Tongue (tissue), 2 donors: ENCODE results near the gene MGMT. TPM values are rescaled to one million over a fixed set of nuclear protein-coding genes. Genes with fewer than 3 reads are reported as not detected.
A peak's percentile ranks its signal among the peaks of the same experiment; 100 is the strongest.

Experiments
- DNase-seq: peaks from one replicate; pipeline ENCODE4 v3.0.0-alpha.2; 2015
- total RNA-seq: library from RNA; depleted of rRNA; stranded (reverse); fragments of >200 nt; gene quantifications from one replicate; pipeline ENCODE4 v1.2.3, GENCODE V29; 2014

The MGMT gene
- total RNA-seq, 1 donor from 2014 or later, result 37.8 TPM

DNA sequence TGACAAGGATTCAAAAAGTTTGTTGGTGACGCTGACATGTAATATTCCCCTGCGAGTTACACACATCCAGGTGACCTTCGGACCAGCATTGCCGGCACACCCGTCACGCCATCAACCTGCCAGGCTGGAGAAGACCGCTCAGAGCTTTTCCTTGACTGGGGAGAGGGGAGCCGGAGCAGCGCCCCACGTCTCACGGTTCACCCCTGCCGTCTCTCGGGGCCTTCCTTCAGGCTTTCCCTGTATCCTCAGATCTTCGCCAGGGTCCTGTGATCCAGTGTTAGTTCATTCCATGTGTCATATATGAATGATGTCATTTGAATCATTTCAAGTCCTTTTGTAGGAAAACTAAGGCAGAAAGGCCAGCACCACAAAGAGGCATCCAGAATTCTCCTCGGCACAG lies 127.8 kb downstream of the MGMT start:
- no peak for DNase-seq

DNA sequence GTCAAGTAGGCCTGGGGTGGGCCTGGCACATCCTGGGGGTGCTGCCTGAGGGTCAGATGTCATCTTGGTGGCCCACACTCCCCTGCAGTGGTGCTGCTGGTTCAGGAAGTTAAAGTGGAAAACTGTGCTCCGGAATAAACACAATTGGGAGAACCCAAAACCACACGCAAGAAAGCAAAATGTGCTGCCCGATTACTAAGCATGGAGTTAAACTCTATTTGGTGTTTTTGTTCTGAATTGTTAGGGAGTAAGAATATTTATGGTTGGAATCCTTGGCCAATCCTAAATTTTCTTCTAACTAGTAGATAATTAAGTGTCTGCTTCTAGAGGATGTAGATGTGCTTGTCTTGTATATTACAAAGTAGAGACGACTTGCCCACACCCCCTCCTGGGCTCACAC lies 131.4 kb downstream of the MGMT start:
- DNase-seq, result no peak

DNA sequence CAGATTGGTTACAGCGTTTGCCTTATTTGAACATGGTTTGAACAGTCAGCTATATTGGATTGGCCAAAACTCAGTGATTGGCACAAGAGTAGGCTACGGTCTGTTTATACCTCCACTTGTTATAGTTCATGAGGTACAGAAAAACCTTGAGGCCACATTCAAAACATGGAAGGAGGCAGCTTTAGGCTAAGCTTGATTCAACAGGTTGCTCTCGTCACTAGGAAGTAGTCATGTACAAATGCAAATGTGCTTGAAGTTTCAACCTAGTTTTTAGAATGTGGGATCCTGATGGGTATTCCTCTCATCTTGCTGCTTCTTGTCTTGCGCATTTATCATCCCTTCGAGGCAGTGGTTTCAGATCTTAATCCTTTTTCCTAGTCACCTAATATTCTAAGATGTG lies 132.1 kb downstream of the MGMT start:
- DNase-seq, result no peak

DNA sequence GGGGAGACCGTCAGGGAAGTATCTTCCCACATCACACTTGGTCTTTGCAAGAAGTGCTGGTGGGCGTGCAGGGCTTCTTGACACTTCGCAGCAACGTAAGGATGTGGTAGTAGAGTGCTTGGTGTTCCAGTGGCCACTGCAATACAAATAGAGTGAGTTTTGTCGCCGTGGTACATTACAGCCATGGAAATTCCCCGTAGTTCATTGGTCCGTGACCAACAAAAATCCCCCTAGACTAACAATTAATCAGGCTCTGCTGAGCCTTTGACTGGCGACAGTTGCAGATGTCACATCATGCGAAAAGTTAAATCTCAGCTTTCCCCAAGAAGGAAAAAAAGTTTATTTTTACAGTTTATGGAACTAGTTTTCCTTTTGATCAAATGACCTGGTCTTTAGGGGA lies 134.7 kb downstream of the MGMT start:
- DNase-seq, result peak; percentile 32

DNA sequence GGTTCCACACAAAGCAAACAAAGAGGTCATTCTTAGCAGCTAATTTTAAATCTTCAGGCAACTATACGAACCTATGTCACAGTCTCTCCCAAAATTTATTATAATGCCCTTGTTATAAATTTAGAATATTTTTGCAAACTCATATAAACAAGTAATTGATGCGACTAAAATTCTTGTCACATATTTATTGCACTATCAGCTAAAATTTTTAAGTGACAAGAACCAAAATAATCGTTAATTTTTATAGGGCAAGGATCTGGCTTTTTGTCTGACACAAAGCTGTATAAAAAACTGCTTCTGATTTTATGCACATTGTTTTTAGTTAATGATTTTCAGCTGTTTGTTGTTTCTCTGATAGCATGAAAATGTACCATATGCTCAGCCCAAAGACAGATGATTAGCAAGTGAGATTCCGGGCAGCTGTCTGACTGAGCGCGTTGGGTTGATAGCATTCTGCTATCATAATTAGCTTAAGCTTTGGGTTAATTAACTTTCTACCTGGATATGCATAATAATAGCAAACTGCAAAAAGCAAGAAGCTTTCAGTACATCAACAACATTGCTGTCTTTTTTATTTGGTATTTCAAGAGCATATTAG lies 136.0 kb downstream of the MGMT start:
- DNase-seq, result peak; percentile 40

DNA sequence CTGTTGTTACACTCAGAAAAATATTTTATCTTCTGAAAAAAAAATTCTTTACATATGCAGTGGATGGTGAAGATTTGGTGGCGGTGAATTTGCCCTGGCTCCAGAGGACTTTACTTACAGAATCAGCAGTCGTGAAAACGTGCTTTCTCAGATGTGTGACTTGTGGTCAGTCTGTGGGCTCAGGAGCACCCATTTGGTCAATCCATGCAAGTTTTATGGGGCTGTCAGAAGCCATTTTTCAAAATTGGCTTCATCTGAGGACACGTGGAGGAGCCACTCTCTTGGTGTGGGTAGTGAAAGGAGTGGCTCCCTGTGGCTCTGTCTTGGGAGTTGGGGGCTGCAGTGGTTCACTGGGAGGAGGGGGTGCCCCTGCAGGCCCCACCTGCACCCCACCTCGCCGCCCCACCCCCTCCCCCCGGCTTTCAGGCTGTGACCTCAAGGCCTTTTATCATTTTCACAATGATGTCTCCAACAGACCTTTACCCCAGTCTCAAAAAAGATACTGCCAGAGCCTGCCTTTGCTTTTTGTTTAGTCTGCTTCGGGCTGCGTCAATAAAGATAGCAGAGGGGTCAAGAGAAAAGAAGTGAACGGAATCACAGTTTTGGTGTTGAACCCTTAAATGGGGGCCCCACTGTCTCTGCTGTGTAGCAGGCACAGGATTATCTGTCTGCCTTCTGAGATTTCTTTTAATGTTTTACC lies 137.4 kb downstream of the MGMT start:
- DNase-seq, result no peak

DNA sequence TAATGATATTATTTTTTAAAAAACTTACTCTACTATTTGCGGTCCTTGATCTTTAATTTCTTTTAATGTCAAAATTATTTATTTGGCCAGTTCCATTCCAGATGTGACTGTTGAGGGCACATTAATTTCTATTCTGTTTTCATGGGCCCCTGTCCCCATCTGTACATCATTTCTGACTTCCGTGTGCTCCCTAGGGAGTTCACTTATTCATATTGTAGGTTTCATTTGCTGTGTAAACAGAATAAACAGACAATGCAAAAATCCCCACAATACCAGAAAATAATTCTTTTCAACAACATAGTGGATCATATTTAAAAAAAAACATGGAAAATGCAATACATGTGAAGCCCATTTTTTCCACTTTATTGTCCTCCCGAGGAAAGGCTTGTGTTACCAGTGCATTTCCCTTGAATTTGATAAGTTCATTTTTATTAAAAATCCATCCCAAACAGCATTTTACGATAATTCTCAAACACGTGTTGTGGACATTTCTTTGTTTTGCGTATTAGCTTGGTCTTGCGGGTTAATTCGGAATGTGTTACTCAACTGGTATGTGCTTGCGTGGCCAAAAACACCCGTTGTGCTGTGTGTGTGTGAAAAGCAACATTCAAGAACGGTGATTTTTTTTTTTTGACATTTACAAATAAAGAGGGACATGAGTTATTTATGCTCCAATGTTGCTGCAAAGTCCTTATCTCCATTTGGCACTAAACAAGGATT lies 138.4 kb downstream of the MGMT start:
- DNase-seq, result no peak

DNA sequence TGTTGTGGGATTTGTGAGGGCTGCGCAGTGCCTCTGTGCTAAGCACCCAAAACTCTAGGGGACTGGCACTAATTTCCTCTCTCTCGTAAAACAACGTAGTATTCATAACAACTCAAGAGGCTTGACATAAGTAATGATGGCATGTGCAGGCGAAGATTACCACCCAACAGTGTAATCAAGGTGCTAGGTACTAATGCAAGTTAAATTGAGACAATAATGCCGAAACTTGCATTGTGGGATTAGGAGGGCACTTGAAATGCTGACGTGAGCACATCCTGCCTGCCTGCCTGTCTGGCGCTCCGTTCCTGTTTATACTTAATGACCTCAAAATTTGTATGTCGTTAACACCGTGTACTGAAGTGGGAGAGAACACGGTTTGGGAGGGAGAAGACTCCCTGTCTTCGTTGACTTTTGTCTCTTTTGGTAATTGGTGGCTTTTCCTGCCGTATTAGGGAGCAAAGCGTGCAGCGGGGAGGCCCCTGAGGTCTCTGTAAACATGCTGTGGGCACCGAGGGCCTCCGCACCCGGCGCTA lies 139.0 kb downstream of the MGMT start:
- DNase-seq, result peak; percentile 41

DNA sequence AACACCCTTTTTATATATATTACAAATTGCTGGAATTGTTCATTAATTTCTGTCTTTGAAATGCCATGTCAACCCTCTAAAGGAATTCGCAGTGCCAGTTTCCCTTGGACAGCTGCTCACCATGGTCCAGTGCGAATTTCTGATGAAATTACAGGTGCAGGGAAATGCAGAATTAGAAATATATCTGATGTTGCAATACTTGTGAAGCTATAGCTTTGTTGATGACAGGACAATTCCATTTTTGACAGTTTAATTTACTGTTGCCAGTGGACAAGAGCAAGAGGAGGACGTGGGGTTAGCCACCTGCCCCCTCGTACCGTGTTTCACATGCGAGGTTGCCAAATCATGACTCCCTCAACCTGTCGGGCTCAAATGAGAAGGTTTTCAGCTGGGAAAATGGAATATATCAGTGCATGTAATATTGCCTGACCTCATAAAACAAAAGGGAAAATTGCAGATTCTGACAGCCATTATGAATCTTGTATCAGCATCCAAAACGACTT lies 140.6 kb downstream of the MGMT start:
- no peak for DNase-seq

DNA sequence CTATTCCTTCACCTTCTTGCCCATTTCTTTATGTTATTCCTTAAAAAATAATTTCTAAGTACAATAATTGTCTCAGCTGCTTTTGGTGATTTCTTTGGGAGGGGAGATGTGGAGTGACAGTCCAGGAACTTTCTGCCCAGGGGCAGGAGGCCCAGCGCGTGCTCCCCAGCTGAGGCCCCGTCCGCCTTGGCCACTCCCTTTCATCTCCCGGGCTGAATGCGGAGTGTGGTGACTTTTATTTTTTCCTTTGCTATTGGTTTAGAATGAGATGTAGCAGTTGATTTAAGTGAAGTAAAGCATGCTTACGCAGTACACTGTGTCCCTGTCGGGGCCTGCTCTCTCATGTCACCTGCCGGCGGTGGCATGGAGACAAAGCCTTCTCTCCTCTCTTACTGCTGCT lies 141.6 kb downstream of the MGMT start:
- DNase-seq, result peak; percentile 24

DNA sequence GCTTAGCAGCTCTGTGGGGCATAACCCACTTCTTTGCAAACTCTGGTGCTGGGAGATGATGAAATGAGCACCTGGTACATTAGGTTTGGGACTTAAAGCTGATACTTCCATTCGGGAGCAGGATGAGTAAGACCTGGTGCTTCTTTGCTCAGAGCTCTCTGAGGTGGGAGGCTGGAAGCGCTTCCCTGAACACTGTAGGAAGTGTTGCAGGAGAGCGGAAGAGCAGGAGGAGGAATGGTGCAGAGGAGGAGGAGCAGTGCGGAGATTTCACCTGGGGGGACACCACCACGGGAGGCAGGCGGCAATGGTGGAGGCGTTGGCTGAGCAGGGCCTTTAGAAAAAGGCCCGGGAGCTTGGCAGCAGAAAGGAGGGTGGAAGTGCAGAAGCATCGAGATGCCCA lies 142.5 kb downstream of the MGMT start:
- no peak for DNase-seq

DNA sequence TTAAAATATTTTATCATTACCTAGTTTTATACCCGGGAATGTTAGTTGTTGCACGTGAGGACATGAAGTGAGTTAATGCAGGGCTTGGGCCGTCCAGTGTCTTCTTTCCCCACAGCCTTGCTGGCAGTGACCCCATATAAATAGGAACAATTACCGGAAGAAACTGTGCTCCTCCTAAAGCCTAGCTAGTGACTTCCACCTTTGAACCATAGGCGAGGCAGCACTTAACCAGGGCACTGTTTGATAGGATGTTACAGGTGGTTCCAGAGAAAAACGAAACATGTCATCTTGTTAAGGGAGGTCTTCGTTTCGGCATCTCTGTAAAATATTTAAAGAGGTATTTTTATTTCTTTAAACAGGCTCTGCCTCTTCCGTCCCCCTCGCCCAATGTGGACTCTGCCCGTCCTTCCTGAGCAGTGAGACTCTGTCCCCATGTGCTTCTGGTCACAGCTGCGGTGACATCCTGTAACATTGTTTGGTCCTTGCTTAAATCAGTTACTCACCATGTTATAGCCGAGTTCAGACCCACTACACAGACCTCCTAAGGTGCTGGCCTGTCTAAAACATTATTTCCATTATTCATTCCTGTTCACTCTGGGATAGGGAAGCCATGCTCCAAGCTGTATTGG lies 145.6 kb downstream of the MGMT start:
- no peak for DNase-seq

DNA sequence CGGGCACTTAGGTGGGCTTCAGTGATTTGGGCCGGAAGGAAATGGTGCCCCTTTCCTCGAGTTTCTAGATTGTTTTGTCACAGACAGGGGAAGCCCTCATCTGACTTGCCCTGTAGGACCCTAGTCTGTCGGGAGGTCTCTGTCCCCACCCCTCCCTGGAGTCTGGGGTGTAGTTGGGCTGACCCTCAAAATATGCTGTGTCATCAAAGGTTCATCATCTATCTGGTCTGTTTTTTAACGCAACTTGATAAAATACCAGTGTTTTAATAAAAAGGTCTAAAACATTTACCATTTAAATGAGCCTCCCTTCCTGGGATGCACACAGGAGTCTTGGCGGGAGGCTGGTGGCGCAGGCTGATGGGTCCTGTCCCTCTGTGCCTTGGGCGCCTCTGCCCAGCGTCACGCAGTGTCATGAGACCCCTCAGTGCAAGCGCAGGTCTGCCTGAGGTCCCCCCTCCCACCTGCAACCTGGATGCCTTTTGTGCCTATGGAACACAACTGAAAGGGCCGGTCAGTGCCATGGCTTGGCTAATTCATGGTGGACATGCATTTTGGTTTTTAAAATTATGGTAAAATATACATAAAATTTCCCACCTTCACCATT lies 146.4 kb downstream of the MGMT start:
- no peak for DNase-seq

DNA sequence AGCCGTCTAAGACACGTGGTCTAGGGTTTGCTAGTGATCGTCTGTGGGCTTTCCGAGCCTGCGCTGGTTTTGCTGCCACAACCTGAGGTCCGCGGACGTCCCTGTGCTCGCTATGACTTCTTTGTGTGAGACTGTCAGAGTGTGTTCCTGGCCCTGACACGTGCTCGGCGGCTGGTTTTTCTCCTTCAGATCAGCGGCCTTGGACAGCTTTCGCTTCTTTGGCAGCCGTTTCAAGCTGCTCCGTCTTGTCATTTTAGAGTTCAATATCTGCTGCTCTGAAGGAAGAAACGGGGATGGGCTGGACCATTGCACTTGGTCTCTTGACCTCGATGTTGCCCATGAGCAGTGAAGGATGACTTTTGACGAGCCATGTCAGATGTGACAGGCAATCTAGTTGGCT lies 147.3 kb downstream of the MGMT start:
- DNase-seq, result peak; percentile 37

DNA sequence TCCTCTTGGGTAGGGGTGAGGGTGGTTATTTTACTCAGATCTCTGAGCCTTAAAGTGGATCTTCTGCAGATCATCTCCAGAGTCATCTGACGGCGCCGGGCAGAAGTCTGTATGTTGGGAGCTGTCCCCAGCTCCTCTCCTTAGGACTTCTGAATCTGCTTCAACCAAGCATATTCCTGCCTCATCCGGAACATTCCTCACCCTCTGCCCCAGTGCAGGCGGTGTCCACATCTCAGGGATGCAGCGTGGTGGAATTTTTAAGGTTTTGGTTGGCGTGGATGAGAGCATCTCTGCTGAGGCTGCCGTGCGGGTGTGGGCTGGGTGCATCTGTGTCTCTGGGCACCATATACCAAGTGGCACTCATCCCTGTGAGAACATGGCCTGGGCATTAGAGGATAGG lies 148.3 kb downstream of the MGMT start:
- DNase-seq, result no peak

DNA sequence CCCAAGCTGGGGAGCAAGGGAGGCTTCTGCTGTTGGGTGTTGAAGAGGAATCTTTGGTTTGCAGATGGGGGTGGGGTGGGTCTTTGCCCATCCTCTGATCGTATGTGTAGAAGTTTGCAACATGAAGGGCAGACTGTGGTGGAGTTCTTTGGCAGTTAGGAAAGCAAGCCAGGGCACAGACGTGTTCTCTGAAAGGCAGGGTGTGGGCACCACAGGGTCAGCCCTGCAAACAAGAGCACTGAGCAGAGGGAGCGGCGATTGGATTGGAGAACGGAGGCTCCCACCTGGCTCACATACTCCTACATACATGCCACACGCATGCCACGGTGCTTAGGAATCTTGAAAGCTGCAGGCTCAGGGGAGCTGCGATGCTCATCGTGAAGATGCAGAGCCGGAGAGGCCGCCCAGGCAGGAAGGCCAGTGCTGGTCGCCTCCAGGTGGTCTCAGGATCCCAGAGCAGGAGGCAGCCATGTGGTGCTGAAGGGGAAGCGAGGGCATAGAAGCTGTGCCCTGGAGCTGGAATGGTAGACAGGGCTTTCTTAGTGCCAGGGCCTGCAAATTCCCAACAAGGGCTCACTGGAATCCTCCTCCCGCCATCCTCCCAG lies 149.0 kb downstream of the MGMT start:
- no peak for DNase-seq

DNA sequence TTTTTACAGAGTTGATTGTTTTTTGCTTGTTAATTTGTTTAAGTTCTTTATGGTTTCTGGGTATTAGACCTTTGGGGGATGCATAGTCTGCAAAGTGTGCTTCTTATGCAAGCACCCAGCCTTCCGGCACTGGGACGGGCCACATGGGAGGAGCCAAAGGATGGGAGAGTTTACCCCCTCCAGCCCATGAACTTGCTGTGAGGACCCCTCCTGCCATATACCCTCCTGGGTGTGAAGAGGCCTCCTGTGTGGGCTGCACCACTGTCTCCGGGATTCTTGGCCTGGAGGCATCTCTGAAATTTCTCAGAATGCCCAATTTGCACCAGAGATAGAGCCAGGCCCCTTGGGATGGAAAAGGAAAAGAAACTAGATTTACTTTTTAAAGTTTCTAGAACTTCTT lies 150.7 kb downstream of the MGMT start:
- no peak for DNase-seq

DNA sequence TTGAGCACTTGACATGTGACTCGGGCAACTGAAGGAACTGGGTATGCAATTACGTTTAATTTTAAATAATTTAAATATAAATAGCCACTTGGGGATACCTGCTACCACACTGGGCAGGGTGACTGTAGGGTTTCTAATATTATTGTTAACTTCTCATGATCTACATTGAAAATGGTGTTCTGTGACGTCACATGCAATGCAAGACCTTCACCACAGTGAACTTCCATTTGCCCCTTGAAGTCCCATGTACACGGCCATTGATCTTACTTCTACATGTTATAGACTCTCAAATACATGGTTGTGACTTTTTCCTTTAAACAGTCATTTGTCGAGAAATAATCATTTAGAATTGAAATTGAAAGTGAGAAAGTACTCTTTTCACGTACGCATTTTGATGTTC lies 154.0 kb downstream of the MGMT start:
- DNase-seq, result no peak

DNA sequence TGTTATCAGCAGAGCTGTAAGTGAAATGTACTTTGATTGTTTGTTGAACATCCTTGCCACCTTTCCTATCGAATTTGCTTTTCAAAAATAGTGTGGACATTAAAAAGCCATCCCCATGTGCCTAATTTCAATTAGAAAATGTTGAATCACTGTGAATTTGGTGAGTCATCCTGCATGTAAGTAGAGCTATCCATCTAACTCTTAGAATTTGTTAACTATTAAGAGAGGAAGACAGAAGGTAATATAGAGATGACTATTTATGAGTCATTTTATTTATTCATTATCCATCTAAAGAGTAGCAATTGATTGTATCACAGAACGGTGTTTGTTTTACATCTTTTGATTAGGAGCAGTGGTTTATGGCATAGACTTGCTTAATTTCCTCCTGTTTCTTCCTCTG lies 154.7 kb downstream of the MGMT start:
- no peak for DNase-seq

DNA sequence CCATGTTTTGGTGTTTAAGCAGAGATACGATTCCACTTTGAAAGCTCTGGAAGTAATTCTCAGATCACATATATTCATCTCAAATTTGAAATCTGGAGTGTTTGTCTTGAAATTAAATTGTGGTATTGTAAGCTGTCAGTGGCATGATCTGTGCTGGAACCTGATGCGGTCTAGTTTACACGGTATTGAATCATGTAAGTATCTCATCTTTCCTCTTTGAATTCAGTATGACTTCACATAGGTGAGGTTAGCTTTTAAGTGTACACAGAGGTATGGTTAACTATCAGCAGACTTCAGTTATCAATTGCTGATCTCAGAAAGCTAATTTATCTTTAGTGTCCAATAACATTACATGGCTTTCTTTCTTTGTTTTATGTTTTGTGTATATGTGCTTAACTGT lies 155.2 kb downstream of the MGMT start:
- no peak for DNase-seq

DNA sequence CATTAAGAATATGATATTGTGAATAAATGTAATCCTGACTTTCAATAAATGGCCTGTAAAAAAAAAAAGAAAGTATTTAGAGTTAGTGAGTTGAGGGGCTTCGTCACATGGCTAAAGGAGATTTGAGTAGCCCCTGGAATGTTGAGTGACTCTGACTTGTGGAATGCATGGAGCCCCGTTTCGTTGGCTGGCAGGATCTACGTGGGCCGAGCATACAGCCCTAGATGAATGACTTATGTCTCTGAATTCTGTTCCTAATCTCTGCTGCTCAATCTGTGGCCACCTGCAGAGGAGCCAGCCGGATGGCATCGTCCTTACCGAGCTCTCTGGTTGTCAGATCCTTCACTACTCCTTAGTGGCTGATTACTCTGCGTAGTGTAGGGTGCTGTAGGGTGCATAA lies 155.7 kb downstream of the MGMT start:
- no peak for DNase-seq

DNA sequence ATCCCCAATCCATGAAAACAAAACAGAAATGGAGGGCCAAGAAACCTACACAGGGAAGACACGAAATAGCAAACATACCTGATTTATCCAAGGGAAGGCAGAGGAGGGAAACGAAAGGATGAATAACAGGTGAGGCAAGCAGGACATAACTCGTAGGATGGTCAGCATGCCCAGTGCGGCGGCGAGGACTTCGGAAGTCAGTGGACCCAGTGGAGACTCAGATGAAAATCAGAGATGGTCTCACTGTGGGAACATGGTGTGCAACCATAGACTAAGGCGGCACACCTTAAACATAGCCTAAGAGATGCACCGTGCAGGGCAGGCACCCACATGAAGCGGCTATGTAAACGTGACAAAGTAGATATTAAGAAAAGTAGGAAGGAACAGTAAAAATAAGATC lies 157.5 kb downstream of the MGMT start:
- no peak for DNase-seq
